HG03354 (cell line): Measurements from ENCODE around the gene DDHD1.

Experiments
- ATAC-seq: cut with Tn5 transposase; IDR thresholded peaks from one replicate; pipeline ENCODE4 v1.9.1; 2021; ENCODE audit warnings: mild to moderate bottlenecking; ENCODE audit not compliant: unreplicated experiment, poor library complexity, severe bottlenecking

Gene DDHD1

DNA sequence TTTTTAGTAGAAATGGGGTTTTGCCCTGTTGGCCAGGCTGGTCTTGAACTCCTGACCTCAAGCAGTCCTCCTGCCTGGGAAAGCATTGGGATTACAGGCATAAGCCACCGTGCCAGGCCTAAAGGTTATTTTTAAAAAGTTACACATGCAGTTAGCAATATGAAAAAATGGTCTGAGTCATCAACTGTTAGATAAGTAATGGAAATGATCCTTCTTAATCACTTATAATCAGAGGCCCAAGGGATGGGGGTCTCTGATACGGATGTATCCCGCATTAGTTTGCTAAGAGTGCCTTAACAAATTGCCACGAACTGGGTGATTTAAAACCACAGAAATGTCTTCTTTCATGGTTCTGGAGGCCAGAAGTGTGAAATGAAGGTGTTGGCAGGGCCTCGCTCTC is 148.1 kb downstream of the DDHD1 start:
- no peak for ATAC-seq

DNA sequence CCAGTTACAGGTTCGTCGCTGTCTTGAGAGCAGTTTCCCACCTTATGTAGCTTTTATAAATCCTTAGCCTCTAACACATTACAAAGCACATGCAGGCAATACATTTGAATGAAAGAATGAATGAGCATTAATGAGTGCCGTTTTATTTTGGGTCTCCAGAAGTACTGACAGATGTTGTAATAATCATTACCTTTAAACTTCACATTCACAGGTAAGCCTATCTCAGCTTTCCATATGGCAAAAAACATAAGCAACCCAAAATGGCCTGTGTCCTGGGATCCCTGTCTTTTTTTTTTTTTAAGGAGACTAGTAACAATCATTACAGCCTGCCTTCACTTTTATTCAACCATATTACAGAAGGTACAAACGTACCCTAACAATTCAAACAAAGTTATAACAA is 149.3 kb downstream of the DDHD1 start:
- no peak for ATAC-seq

DNA sequence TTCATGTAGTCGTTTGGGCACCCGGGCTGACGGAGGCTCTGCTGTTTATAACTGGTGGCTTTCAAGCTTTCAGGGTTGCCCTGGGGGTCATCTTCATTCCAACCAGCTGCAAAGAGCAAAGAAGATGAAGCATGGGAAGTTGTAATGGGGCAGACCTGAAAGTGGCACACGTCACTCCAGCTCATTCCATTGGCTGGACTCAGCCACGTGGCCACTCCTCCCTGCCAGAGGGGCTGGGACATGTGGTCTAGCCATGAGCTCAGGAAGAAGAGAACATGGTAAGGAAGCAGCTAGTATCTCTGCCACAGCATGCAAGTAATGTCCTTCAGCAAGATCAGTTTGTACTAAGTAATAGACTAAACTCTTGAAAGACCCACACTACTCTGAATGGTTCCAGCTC is 150.5 kb downstream of the DDHD1 start:
- ATAC-seq: no peak

DNA sequence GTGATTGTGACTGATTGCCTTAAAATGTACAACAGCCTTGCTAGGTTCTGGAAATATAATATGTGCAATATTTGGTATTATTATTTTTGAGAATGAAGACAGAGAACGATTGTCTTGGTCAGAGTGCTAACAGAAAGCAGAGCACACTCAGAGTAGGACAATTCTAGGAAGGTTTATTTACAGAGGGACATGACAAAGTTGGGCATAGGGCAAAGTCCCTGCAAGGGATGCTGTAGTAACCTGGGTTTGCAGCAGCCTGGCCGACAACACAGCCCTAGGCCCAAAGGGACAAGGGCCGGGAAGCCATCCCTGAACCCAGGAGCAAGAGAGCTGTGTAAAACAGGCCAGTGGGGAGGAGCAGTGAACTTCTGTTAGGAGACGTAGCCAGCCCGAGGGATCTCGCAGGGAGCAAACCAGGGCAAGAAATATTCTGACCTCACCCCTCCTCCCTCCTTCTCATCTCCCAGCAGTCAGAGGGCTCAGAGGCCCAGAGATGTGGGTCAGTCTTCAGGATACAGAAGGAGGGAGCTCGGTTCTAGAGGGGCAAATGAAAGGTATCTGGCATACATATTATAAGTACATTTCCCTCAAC is 151.2 kb downstream of the DDHD1 start:
- ATAC-seq: no peak

DNA sequence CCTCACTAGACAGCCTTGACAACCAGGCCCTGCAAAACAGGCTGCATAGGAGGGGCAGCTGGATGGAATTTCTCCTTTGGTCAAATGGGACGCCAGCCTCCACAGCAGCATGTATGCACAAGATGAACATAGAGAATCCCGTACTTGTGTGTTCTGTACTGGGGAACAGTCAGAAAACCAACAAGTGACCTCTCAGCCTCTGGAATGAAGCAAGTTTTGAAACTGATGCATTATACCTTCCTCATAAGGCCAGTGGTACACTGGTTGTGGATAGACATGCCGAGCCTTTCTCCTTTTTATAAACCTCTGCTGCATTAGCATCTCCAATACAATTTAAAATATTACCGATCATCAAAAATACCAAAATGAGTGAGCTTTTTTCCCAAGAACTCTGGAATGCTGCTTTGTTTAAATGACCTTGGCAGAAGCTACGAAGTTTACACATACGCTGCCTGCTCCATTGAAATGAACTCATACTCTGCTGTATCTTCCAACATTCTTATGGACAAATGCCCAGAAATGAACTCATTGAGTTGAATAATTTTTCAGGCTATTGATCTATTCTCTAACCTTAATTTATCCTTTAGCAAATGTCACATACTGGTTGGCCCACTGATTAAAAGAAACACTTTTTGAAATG is 154.6 kb downstream of the DDHD1 start:
- no peak for ATAC-seq

DNA sequence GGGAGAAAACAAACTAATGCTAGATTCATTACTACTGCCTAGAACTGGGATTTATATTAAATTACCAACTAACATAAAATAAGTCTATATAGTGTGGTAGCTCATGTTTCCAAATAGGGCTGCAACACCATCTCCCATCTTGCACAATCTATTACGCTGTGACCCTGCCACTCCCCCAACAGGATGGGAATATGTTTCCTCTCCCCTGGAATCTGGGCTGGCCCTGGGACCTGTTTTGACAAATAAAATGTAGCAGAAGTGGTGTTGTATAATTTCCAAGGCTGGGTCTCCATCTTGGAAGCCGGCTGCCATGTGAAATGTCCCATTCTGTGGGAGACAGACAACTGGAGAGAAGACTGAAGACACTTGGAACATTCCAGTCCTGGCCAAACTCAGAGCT is 156.6 kb downstream of the DDHD1 start:
- no peak for ATAC-seq

DNA sequence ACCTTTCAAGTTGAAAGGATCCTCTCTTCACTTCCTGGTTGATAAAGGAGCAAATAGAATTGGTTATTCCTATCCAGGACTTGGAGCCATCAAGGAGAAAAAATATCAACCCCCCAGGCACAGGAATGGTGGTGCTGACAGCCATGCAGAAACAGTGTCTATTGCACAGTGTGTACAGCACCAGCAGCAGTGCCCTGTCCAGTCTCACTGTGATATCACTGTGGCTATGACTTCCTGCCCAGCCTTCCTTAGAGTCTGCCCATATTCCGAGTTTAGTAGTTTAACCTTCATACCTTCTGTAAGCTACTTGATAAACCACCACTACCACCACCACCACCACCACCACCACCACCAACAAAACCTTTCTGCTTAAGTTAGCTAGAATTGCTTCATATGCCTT is 157.1 kb downstream of the DDHD1 start:
- ATAC-seq: no peak

DNA sequence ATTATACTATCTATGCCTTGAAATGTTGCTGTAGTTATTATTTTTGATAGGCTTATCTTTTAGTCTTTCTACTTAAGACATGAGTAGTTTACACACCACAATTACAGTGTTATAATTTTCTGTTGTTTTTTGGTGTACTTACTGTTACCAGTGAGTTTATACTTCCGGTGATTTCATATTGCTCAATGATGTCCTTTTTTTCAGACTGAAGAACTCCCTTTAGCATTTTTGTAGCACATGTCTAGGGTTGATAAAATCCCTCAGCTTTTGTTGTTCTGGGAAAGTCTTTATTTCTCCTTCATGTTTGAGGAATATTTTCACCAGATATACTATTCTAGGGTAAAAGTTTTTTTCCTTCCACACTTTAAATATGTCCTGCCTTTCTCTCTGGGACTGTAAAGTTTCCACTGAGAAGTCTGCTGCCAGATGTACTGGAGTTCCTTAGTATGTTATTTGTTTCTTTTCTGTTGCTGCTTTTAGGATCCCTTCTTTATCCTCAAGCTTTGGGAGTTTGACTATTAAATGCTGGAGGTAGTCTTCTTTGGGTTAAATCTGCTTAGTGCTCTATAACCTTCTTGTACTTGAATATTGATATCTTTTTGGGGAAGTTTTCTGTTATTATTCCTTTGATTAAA is 160.8 kb downstream of the DDHD1 start:
- ATAC-seq: no peak

DNA sequence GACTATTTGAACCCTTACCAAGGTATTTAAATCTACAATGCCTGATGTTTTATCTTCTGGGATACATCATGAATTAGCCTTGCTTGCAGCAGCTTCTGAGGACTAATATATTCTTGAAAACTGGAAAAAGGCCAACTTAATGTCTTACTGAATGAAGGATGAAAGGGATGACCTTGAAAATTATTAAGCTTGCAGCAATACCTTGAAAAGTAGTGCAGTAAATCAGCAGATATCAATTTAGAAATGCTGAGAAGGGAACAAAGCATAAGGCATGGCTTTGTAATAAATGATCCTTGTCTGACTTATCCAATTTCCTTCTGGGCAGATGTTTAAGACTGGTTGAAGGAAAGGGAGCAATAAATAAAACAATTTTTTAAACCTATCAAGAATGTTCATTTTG is 165.0 kb downstream of the DDHD1 start:
- ATAC-seq: no peak

DNA sequence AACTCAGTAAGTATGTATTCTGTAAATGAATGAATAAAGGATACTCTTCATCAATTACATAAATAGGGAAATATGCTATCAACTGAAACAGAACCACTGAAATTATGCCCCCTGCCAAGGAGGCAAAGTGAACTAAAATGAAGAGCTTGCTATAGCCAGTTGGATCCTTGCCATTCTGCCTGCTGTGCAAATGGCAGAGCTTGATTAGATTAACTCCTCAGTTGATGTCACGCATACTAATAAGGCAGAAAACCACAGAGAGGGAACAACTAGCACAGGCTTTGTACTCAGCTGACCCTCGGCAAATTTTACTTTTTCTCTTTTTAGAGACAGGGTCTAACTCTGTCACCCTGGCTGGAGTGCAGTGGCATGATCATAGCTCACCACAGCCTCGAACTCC is 165.6 kb downstream of the DDHD1 start:
- ATAC-seq: no peak

DNA sequence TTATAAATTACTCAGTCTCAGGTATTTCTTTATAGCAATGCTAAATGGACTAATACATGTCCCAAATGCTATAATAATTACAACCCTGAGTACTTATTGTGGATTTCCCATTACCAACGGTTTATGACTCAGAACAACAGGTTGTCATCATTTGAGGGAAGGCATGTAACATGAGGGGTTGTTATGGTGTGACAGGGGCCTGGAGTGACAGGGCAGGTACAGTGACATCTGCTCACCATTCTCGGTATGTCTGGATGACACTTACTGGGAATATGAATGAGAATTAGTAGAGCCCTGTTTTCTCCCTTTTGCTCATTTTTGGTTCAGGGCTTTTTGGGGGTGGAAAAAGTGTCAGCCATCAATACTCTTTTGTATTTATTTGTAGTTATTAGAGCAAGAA is 166.1 kb downstream of the DDHD1 start:
- ATAC-seq: no peak
